NOMO-1 treated with DMSO at 0.1 percent for 48 hours (cell line): ENCODE data around the gene B3GAT3.
"Not testable (repeated sequence)": the region's sequence is repeated elsewhere in the genome, so short reads cannot be mapped to it uniquely, and the experiment has no call there.

Experiments used
- DNase-seq: peaks from one replicate; lab custom pipeline; 2025; ENCODE audit not compliant: unreplicated experiment; lab: John Stamatoyannopoulos, UW

The B3GAT3 gene

GRCh38 chr11:62580959-62581715 is 40.6 kb downstream of the B3GAT3 start:
- DNase-seq = no peak

- no peak for DNase-seq
These were observed 42.5 kb downstream of the B3GAT3 start for GRCh38 chr11:62579252-62579651.

GRCh38 chr11:62578541-62578940 is 43.2 kb downstream of the B3GAT3 start:
- no peak for DNase-seq

GRCh38 chr11:62577046-62577714 is 44.6 kb downstream of the B3GAT3 start:
- no peak for DNase-seq

GRCh38 chr11:62575837-62576236 is 45.9 kb downstream of the B3GAT3 start:
- no peak for DNase-seq

- no peak for DNase-seq
These were observed 46.6 kb downstream of the B3GAT3 start for GRCh38 chr11:62575156-62575555.

GRCh38 chr11:62574363-62575071 is 47.3 kb downstream of the B3GAT3 start:
- DNase-seq = peak; percentile 17

GRCh38 chr11:62573592-62574362 is 48.0 kb downstream of the B3GAT3 start, which contains the start of gene EEF1G:
Gene EEF1G, minus strand, starts transcription at chr11:62573891. Its CDS starts 49 bp downstream, at chr11:62573842.
- DNase-seq = peak; percentile 100

GRCh38 chr11:62573006-62573591 is 48.7 kb downstream of the B3GAT3 start:
- DNase-seq = peak; percentile 17

GRCh38 chr11:62572431-62572830 is 49.4 kb downstream of the B3GAT3 start:
- DNase-seq = no peak

- not testable (repeated sequence) for DNase-seq
These were observed 50.3 kb downstream of the B3GAT3 start for GRCh38 chr11:62571493-62571892.

- DNase-seq = not testable (repeated sequence)
These were observed 50.9 kb downstream of the B3GAT3 start for GRCh38 chr11:62570903-62571302.

- no peak for DNase-seq
These were observed 52.2 kb downstream of the B3GAT3 start for GRCh38 chr11:62569611-62570010.

GRCh38 chr11:62567018-62567633 is 54.7 kb downstream of the B3GAT3 start:
- DNase-seq = no peak

- no peak for DNase-seq
These were observed 55.5 kb downstream of the B3GAT3 start for GRCh38 chr11:62566247-62566646.
